Type B pancreatic cell (in vitro differentiated cells): Measurements from ENCODE around the gene ETV1. TPM values are rescaled to one million over a fixed set of nuclear protein-coding genes. Genes with fewer than 3 reads are reported as not detected.

ENCODE experiments used
- DNase-seq: peaks from one replicate; pipeline ENCODE4 v3.0.0; 2021; ENCODE audit warnings: mixed read lengths; ENCODE audit not compliant: unreplicated experiment; ENCODE audit errors: extremely low spot score
- H3K27ac Mint-ChIP-seq: 2 replicates; pipeline ENCODE4 v1.8.0; 2021; ENCODE audit warnings: mild to moderate bottlenecking, mixed read lengths
- H3K27me3 Mint-ChIP-seq: 2 replicates; pipeline ENCODE4 v1.8.0; 2021; ENCODE audit warnings: mixed read lengths
- H3K36me3 Mint-ChIP-seq: 2 replicates; pipeline ENCODE4 v1.8.0; 2021; ENCODE audit warnings: mixed read lengths
- H3K4me1 Mint-ChIP-seq: one replicate; pipeline ENCODE4 v1.8.0; 2021; ENCODE audit warnings: mixed read lengths; ENCODE audit not compliant: unreplicated experiment
- H3K4me3 Mint-ChIP-seq: 2 replicates; pipeline ENCODE4 v1.8.0; 2021; ENCODE audit warnings: mild to moderate bottlenecking, mixed read lengths
- H3K9me3 Mint-ChIP-seq: 2 replicates; pipeline ENCODE4 v1.8.0; 2021; ENCODE audit warnings: mixed read lengths
- CTCF ChIP-seq: fragments of 200-600 bp; sonication (generic); conservative IDR thresholded peaks from 2 replicates; pipeline ENCODE4 v1.5.0; 2021; ENCODE audit warnings: antibody characterized with exemption, mild to moderate bottlenecking
- total RNA-seq: library from RNA; stranded (reverse); gene quantifications from 2 replicates; pipeline ENCODE4 v1.2.1, GENCODE V29; 2021; ENCODE audit warnings: low replicate concordance

Gene ETV1
- total RNA-seq, 1 donor from 2014 or later: 35.6 TPM

GRCh38 chr7:13990984-13991790, 1.7 kb upstream of the ETV1 start:
- TF ChIP-seq CTCF: no peak
- H3K9me3 Mint-ChIP-seq: no peaks in the 10 kb centered on the region
- no peak overlapping the region for H3K27ac Mint-ChIP-seq
- no peaks in the 10 kb centered on the region for H3K4me1 Mint-ChIP-seq
- DNase-seq: peak; percentile 95
- no peak overlapping the region for H3K4me3 Mint-ChIP-seq
- no peaks in the 10 kb centered on the region for H3K27me3 Mint-ChIP-seq
- no peaks in the 10 kb centered on the region for H3K36me3 Mint-ChIP-seq

- no peak for TF ChIP-seq CTCF
- DNase-seq: no peak
- Mint-ChIP-seq H3K36me3 (peaks cover 4% of the 10 kb centered on the region), H3K27ac (no peak overlapping the region), H3K4me1 (peaks cover 4% of the 10 kb centered on the region), H3K9me3 (no peaks in the 10 kb centered on the region), H3K4me3 (no peak overlapping the region), H3K27me3 (no peaks in the 10 kb centered on the region)
These were observed 985 bp upstream of the ETV1 start for GRCh38 chr7:13990319-13990983.

GRCh38 chr7:13989949-13990305, 461 bp upstream of the ETV1 start:
- TF ChIP-seq CTCF: no peak
- H3K4me1 Mint-ChIP-seq: peaks cover 4% of the 10 kb centered on the region
- H3K27me3 Mint-ChIP-seq: no peaks in the 10 kb centered on the region
- DNase-seq: no peak
- H3K27ac Mint-ChIP-seq: no peak overlapping the region
- H3K9me3 Mint-ChIP-seq: no peaks in the 10 kb centered on the region
- no peak overlapping the region for H3K4me3 Mint-ChIP-seq
- peaks cover 4% of the 10 kb centered on the region for H3K36me3 Mint-ChIP-seq

GRCh38 chr7:13988731-13989125, 738 bp downstream of the ETV1 start:
- H3K4me1 Mint-ChIP-seq: peaks cover 4% of the 10 kb centered on the region
- H3K4me3 Mint-ChIP-seq: no peak overlapping the region
- no peak for DNase-seq
- no peaks in the 10 kb centered on the region for H3K27me3 Mint-ChIP-seq
- no peak for TF ChIP-seq CTCF
- no peaks in the 10 kb centered on the region for H3K9me3 Mint-ChIP-seq
- H3K36me3 Mint-ChIP-seq: peaks cover 4% of the 10 kb centered on the region
- H3K27ac Mint-ChIP-seq: no peak overlapping the region

GRCh38 chr7:13988065-13988464, 1.4 kb downstream of the ETV1 start:
- peaks cover 6% of the 10 kb centered on the region for H3K4me1 Mint-ChIP-seq

More at GRCh38 chr7:13988065-13988464, 1.4 kb downstream of the ETV1 start:
- Mint-ChIP-seq H3K4me3 (no peak overlapping the region), H3K36me3 (peaks cover 4% of the 10 kb centered on the region), H3K27me3 (no peaks in the 10 kb centered on the region), H3K27ac (no peak overlapping the region), H3K9me3 (no peaks in the 10 kb centered on the region)
- TF ChIP-seq CTCF: no peak
- DNase-seq: no peak
